Measurements from ENCODE around the gene METTL6. TPM values are rescaled to one million over a fixed set of nuclear protein-coding genes. Genes with fewer than 3 reads are reported as not detected.

METTL6 gene
- total and polyA plus RNA-seq, 2 donors (not counting 1 experiment from before 2014, with no cell fraction given), result 7.6 to 23.9 TPM

- H3K4me1 ChIP-seq (ENCODE audit: control insufficient read depth in 2 of 2, insufficient read depth in 2 of 2, low read length in 2 of 2), result no peaks in the 10 kb centered on the region
- H2AFZ ChIP-seq (ENCODE audit: insufficient read depth, low read depth, low read length, poor library complexity, severe bottlenecking), result no peak overlapping the region
- Mint-ChIP-seq H3K9me3 (ENCODE audit: insufficient read depth) (no peaks in the 10 kb centered on the region), H3K27me3 (no peaks in the 10 kb centered on the region), H3K4me1 (no peaks in the 10 kb centered on the region), H3K27ac (no peak overlapping the region), H3K4me3 (no peak overlapping the region)
- intact Hi-C loops (cut with micrococcal nuclease), result no loop called here
- no peak for TF ChIP-seq EZH2 (IDR thresholded peaks at IDR 0.05; ENCODE audit: borderline replicate concordance, insufficient read depth, low read depth, low read length, poor library complexity, severe bottlenecking)
- TF ChIP-seq CTCF (IDR thresholded peaks at IDR 0.05), result no peak
- CTCF ChIA-PET, result no interaction called here
- H4K20me1 ChIP-seq (ENCODE audit: control insufficient read depth, insufficient read depth, low read length, poor library complexity, severe bottlenecking), result no peaks in the 10 kb centered on the region
- ATAC-seq (ENCODE audit: low read depth) (no peak), DNase-seq (no peak)
- H3K4me2 ChIP-seq (replicated peaks; ENCODE audit: low read depth, low read length, poor library complexity, severe bottlenecking), result no peak overlapping the region
- H3K9me3 ChIP-seq (ENCODE audit: control extremely low read depth in 1 of 3, control insufficient read depth in 2 of 3, insufficient read depth in 1 of 3, low read length in 2 of 3), result no peaks in the 10 kb centered on the region
- WGBS (ENCODE audit: insufficient coverage), result 88% methylated on average over 1 of the region's 8 CpGs
- H3K79me2 ChIP-seq (ENCODE audit: control insufficient read depth, insufficient read depth, low read length), result no peaks in the 10 kb centered on the region
- no peak overlapping the region for H3K27ac ChIP-seq (ENCODE audit: low read length in 2 of 2)
- H3K36me3 ChIP-seq (replicated peaks in 1 of 2; ENCODE audit: control extremely low read depth in 1 of 2, control insufficient read depth in 1 of 2, extremely low read depth in 1 of 2, insufficient read depth in 2 of 2, low read length in 1 of 2), result no peaks in the 10 kb centered on the region
- POLR2A ChIA-PET, result no interaction called here
- no peak overlapping the region for H3K4me3 ChIP-seq (ENCODE audit: control extremely low read depth in 1 of 5, extremely low read depth in 1 of 5, insufficient read depth in 1 of 5, low read depth in 2 of 5, low read length in 4 of 5)
- no peak overlapping the region for H3K9ac ChIP-seq (ENCODE audit: low read length)
- no peaks in the 10 kb centered on the region for H3K27me3 ChIP-seq (replicated peaks in 1 of 4; ENCODE audit: control extremely low read depth in 1 of 4, control insufficient read depth in 3 of 4, insufficient read depth in 4 of 4, low read length in 3 of 4)
Measured at GRCh38 chr3:15453501-15453900, 26.2 kb upstream of the METTL6 start.

GRCh38 chr3:15452961-15453360 lies 25.6 kb upstream of the METTL6 start:
- Histone ChIP-seq H3K36me3 (replicated peaks in 1 of 2; ENCODE audit: control extremely low read depth in 1 of 2, control insufficient read depth in 1 of 2, extremely low read depth in 1 of 2, insufficient read depth in 2 of 2, low read length in 1 of 2) (no peaks in the 10 kb centered on the region), H3K9me3 (ENCODE audit: control extremely low read depth in 1 of 3, control insufficient read depth in 2 of 3, insufficient read depth in 1 of 3, low read length in 2 of 3) (no peaks in the 10 kb centered on the region), H3K4me1 (ENCODE audit: control insufficient read depth in 2 of 2, insufficient read depth in 2 of 2, low read length in 2 of 2) (no peaks in the 10 kb centered on the region), H3K4me3 (ENCODE audit: control extremely low read depth in 1 of 5, extremely low read depth in 1 of 5, insufficient read depth in 1 of 5, low read depth in 2 of 5, low read length in 4 of 5) (no peak overlapping the region), H2AFZ (ENCODE audit: insufficient read depth, low read depth, low read length, poor library complexity, severe bottlenecking) (no peak overlapping the region), H3K27ac (ENCODE audit: low read length in 2 of 2) (no peak overlapping the region), H3K79me2 (ENCODE audit: control insufficient read depth, insufficient read depth, low read length) (no peaks in the 10 kb centered on the region), H3K4me2 (replicated peaks; ENCODE audit: low read depth, low read length, poor library complexity, severe bottlenecking) (no peak overlapping the region), H3K9ac (ENCODE audit: low read length) (no peak overlapping the region), H3K27me3 (replicated peaks in 1 of 4; ENCODE audit: control extremely low read depth in 1 of 4, control insufficient read depth in 3 of 4, insufficient read depth in 4 of 4, low read length in 3 of 4) (no peaks in the 10 kb centered on the region), H4K20me1 (ENCODE audit: control insufficient read depth, insufficient read depth, low read length, poor library complexity, severe bottlenecking) (no peaks in the 10 kb centered on the region)
- H3K4me1 Mint-ChIP-seq, result no peaks in the 10 kb centered on the region
- H3K4me3 Mint-ChIP-seq, result no peak overlapping the region
- WGBS (ENCODE audit: insufficient coverage), result 96% methylated on average over 3 of the region's 5 CpGs
- intact Hi-C loops (cut with micrococcal nuclease), result no loop called here
- DNase-seq (no peak), ATAC-seq (ENCODE audit: low read depth) (no peak)
- H3K27me3 Mint-ChIP-seq, result no peaks in the 10 kb centered on the region
- CTCF ChIA-PET, result no interaction called here
- TF ChIP-seq EZH2 (IDR thresholded peaks at IDR 0.05; ENCODE audit: borderline replicate concordance, insufficient read depth, low read depth, low read length, poor library complexity, severe bottlenecking) (no peak), CTCF (IDR thresholded peaks at IDR 0.05) (no peak)
- H3K27ac Mint-ChIP-seq, result no peak overlapping the region
- H3K9me3 Mint-ChIP-seq (ENCODE audit: insufficient read depth), result no peaks in the 10 kb centered on the region
- POLR2A ChIA-PET, result no interaction called here

Measured in B cell (primary cell).